ENCODE measurements around the gene RERE.

RERE gene

GRCh38 chr1:8497210-8497819 lies 320.1 kb downstream of the RERE start:
- no peak for DNase-seq

GRCh38 chr1:8496473-8496872 lies 321.0 kb downstream of the RERE start:
- DNase-seq: no peak

GRCh38 chr1:8495928-8496401 lies 321.5 kb downstream of the RERE start:
- no peak for DNase-seq

- DNase-seq: no peak
These were observed 322.8 kb downstream of the RERE start for GRCh38 chr1:8494681-8495080.

- DNase-seq: no peak
These were observed 323.4 kb downstream of the RERE start for GRCh38 chr1:8493916-8494540.

GRCh38 chr1:8487249-8487648 lies 330.2 kb downstream of the RERE start:
- no peak for DNase-seq

- DNase-seq: no peak
These were observed 331.4 kb downstream of the RERE start for GRCh38 chr1:8486047-8486446.

- DNase-seq: no peak
These were observed 333.9 kb downstream of the RERE start for GRCh38 chr1:8483586-8483985.

GRCh38 chr1:8482979-8483381 lies 334.5 kb downstream of the RERE start:
- DNase-seq: no peak

GRCh38 chr1:8481650-8482380 lies 335.6 kb downstream of the RERE start:
- no peak for DNase-seq

- DNase-seq: no peak
These were observed 338.9 kb downstream of the RERE start for GRCh38 chr1:8478566-8478965.

GRCh38 chr1:8477983-8478362 lies 339.5 kb downstream of the RERE start:
- no peak for DNase-seq

- DNase-seq: no peak
These were observed 340.1 kb downstream of the RERE start for GRCh38 chr1:8477166-8477982.

- DNase-seq: no peak
These were observed 341.4 kb downstream of the RERE start for GRCh38 chr1:8476006-8476405.

- no peak for DNase-seq
These were observed 343.1 kb downstream of the RERE start for GRCh38 chr1:8474369-8474768.

- DNase-seq: no peak
These were observed 343.5 kb downstream of the RERE start for GRCh38 chr1:8473891-8474300.

- no peak for DNase-seq
These were observed 344.1 kb downstream of the RERE start for GRCh38 chr1:8473121-8473875.

- no peak for DNase-seq
These were observed 344.8 kb downstream of the RERE start for GRCh38 chr1:8472668-8473067.

- DNase-seq: no peak
These were observed 346.0 kb downstream of the RERE start for GRCh38 chr1:8471451-8471850.

GRCh38 chr1:8468751-8469150 lies 348.7 kb downstream of the RERE start:
- no peak for DNase-seq

GRCh38 chr1:8467308-8467707 lies 350.1 kb downstream of the RERE start:
- DNase-seq: no peak

GRCh38 chr1:8465692-8466091 lies 351.7 kb downstream of the RERE start:
- no peak for DNase-seq

GRCh38 chr1:8465013-8465412 lies 352.4 kb downstream of the RERE start:
- no peak for DNase-seq
